Activated T-helper 1 cell treated with Interleukin-2 at 50 U/mL for 16 hours (primary cell): Measurements from ENCODE around the gene NPFFR2.
"Not testable (repeated sequence)": the region's sequence is repeated elsewhere in the genome, so short reads cannot be mapped to it uniquely, and the experiment has no call there.

Experiments
- DNase-seq: peaks from one replicate; pipeline ENCODE4 v3.0.0-alpha.2; 2020; ENCODE audit warnings: low read depth

NPFFR2 gene

DNA sequence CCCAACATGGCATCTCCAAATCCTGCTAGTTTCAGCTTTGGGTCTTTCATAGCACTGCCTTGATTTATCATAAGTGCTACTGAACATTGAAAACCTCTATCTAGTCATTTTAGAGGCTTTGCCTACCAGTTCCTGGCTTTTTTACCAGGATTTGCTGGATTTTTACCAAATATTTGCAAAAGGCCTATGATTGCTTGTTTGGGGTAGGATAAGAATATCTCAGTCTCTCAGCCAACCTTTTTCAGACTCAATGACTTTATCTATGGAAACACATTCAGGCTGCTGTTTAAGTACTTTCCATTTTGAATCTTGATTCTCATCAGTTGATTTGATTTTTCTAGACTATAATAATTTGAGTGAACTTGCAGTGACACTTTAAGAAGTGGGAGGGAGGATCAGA, 80.1 kb downstream of the NPFFR2 start:
- no peak for DNase-seq

DNA sequence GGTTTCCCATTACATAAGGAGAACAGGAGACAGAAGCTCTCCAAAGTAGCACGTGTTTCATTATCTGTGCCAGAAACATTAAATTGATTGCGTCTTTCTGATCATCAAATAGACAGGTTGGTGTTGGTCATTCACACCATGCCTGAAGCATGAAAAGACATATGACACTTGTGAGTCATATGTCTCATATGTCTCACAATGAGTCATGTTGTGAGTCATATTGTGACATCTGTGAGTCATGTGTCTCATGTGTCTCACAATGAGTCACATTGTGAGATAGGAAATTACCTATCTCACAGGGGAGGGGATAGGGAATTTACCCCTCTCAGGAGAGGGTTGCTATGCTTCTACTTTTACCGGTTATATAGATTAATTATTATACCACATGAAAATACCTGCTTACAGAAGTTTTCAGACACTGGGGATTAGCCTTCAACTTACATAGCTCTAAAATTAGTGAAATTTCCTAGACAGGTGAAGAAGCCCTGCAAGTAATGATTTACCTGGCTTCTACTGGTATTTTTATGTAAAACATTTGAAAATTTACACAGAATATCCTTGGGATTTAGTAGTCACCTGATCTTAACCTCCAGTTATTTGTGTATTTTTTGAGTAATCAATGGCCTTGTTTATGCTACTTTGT, 80.8 kb downstream of the NPFFR2 start:
- DNase-seq, result no peak

DNA sequence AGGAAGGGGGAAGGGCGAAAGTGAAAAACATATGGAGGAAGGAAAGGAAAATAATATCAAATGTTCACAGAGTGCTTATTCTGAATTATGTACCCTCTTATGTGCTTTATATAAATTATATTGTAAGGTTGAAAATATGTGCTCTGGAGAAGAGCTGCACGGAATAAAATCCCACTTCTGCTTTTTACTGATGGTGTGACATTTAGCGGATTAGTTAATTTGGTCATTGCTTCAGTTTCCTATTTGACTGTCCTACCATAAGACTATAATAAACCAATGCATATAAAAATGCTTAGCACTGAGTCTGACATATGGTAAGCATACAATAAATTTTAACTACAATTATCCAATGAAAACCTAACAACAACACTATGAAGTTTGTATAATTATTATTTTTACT, 86.2 kb downstream of the NPFFR2 start:
- DNase-seq, result no peak

DNA sequence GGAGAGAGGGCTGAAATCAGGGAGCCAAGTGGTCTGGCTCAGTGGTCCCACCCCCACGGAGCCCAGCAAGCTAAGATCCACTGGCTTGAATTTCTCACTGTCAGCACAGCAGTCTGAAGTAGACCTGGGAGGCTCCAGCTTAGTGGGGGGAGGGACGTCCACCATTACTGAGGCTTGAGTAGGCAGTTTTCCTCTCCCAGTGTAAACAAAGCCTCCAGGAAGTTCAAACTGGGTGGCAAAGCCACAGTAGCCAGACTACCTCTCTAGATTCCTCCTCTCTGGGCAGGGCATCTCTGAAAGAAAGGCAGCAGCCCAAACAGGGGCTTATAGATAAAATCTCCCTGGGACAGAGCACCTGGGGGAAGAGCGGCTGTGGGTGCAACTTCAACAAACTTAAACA, 88.1 kb downstream of the NPFFR2 start:
- no peak for DNase-seq

DNA sequence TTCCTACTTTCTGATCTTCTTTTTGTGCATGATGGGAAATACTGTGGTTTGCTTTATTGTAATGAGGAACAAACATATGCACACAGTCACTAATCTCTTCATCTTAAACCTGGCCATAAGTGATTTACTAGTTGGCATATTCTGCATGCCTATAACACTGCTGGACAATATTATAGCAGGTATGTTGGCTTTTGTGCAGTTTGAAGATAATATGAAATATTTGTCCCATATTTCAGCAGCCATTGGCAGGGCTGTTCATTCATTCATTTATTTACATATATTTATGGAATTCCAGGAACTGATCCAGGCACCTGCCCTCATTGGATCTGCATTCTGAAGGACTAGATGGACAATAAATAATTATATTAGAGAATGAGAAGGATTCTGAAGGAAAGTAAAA, 96.9 kb downstream of the NPFFR2 start:
- DNase-seq, result no peak

DNA sequence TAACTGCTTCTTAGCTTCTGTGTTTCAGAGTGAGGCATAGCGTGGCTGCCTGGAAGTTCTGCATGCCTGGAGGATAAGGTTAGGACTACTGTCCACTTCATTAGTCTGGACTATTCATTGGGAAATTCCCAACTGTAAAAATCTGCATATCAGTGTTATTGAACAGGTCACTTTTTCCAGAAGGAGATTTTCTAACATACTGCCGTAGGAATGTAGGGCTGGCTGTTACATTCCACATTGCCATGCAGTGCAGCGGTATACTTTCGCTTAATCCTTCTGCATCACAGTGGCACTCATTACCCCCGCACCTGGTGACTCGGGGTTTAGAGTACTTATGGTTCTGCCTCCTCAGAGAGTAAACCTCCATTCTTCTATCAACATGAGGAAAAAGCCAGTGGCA, 104.6 kb downstream of the NPFFR2 start:
- no peak for DNase-seq

DNA sequence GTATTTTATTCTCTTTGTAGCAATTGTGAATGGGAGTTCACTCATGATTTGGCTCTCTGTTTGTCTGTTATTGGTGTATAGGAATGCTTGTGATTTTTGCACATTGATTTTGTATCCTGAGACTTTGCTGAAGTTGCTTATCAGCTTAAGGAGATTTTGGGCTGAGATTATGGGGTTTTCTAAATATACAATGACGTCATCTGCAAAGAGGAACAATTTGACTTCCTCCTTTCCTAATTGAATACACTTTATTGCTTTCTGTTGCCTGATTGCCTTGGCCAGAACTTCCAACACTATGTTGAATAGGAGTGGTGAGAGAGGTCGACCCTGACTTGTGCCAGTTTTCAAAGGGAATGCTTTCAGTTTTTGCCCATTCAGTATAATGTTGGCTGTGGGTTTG, 108.2 kb downstream of the NPFFR2 start:
- not testable (repeated sequence) for DNase-seq

DNA sequence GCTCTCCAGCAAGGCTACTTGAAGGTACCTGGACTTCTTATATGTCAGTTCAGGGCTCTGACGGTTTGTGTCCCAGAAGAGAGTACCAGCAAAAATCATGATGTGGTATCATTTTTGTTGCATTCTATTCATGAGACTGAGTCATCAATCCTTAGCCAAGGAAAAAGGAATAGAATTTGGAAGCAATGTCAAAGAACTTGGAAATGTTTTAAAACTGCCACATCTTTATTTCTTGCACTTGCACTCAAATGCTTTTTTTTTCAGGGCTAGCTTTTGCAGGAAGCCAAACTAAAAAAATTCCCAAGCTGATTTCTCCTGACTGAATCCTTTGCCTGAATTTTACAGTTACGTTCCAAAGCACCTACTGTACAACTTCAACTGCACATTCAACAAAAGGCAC, 112.4 kb downstream of the NPFFR2 start:
- DNase-seq, result no peak

DNA sequence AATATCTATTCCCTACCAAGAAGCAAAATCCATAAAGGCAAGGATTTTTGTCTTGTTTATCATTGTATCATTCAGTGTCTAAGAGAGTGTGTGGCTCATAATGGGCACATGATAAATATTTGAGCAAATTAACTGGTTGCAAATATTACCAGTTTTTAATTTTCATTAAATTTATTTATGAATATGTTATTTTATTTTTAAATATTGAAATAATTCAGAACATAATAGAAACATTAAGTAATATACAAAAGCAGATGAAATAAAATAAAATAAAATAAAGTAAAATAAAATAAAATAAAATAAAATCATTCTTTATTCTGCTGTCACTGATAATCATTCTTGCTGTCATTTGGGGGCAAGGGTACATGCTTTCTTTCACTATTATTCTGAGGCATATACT, 120.9 kb downstream of the NPFFR2 start:
- no peak for DNase-seq

DNA sequence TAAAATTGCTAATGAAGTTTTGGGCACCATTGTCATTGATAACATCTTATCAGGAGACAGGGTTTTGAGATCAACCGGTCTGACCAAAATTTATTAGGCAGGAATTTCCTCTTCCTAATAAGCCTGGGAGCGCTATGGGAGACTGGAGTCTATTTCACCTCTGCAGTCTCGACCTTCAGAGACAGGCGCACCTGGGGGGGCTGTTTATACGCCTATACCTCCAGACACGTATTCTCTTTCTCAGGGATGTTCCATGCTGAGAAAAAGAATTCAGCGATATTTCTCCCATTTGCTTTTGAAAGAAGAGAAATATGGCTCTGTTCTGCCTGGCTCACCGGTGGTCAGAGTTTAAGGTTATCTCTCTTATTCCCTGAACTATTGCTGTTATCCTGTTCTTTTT, 121.8 kb downstream of the NPFFR2 start:
- DNase-seq, result not testable (repeated sequence)

DNA sequence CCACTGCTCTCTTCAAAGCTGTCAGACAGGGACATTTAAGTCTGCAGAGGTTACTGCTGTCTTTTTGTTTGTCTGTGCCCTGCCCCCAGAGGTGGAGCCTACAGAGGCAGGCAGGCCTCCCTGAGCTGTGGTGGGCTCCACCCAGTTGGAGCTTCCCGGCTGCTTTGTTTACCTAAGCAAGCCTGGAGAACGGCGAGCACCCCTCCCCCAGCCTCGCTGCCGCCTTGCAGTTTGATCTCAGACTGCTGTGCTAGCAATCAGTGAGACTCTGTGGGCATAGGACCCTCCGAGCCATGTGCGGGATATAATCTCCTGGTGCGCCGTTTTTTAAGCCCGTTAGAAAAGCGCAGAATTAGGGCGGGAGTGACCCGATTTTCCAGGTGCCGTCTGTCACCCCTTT, 137.5 kb downstream of the NPFFR2 start:
- not testable (repeated sequence) for DNase-seq

DNA sequence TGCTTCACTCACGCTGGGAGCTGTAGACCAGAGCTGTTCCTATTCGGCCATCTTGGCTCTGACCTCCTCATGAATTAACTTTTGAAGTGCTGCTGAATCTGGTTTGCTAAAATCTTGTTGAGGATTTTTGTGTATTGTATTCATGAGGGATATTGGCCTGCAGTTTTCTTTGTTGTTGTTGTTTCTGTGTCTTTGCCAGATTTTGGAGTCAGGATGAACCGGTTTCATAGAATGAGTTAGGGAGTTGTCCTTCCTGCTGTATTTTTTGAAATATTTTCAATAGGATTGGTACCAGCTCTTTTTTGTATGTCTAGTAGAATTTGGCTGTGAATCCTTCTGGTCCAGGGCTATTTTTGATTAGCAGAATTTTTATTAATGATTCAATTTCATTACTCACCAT, 138.1 kb downstream of the NPFFR2 start:
- DNase-seq, result no peak

DNA sequence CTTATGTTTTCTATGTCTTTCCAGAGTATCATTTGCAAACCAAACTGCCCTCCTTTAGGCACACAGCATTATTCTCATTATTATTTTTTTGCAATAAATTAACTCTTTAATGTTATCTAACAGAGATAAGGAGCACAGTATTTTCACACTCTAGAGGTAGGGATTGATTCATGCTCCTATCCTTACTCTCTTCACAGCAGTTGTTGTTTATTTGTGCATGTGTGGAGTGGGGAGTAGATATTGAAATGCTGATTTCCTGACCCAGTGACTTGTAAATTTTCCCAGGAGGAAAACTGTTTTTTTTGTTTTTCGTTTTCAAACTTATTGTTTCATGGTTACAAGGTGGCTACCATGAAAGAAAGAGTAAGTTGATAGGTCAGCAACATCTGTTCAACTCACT, 140.0 kb downstream of the NPFFR2 start:
- no peak for DNase-seq

DNA sequence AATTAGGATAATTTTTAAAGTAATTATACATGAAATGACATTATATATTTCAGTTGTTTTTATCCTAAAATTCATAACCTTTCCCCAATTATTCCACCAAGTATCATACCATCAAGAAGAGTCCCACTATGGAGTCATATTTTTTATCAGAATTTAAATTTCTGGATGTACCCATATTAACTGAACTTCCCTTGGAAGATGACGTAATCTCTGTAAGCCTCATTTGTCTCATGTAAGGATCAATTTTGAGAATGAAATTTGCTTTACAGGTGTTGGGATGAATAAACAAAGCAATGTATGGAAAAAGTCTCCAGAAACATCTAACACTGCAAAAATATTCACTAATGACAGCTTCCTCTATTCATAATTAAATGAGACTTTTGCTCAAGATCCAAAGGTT, 147.5 kb downstream of the NPFFR2 start:
- DNase-seq, result no peak

DNA sequence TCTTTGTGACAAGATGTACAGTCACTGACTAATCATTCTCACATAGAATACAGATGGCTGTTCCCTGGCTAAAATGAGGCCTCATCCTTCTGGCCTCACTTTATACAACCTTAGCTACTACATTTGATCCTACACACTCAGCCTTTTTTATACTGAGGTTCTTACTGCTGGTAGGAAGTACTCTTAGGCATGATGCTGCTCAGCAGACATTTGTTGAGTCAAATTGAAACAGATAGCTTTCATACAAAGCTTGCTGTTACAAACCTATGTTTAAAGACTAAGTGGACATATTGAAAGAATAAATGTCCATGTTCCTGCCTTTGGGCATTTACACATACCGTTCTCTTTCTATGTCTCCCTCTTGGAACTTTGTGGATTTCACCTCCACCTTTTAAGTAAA, 154.9 kb downstream of the NPFFR2 start:
- no peak for DNase-seq

DNA sequence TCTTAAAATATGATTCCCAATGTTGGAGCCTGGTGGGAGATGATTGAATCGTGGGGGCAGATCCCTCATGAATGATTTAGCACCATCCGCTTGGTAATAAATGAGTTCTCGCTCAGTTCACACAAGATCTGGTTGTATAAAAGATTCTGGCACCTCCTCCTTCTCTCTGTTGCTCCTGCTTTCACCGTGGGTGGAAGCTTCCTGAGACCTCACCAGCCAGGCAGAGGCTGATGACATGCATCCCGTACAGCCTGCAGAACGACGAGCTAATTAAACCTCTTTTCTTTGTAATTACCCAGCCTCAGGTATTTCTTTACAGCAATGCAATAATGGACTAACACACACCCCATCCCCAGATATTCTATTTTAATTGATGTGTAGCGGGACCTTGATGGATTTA, 162.2 kb downstream of the NPFFR2 start:
- no peak for DNase-seq

DNA sequence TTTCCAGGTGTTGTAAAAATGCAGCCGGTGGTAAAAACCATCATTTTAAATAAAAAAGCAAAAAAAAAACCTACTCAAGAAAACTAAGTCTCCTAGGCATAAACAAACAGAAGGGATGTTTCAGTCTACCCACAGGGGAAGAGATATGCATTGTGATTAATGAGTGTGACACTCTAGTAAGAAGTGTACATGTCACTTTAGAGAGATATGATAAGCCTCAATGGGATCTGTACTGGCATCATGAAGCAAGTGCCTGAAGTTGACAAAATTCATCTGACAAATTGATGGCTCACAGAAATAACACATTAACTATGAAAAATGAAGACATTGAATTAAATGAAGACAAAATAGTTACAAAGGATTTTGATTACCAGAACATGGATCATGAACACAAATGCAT, 162.7 kb downstream of the NPFFR2 start:
- no peak for DNase-seq
